Smooth muscle cell (in vitro differentiated cells): Measurements from ENCODE around the gene TMEM132D. TPM values are rescaled to one million over a fixed set of nuclear protein-coding genes. Genes with fewer than 3 reads are reported as not detected.

Source experiments
- DNase-seq: peaks from one replicate; lab custom pipeline; 2025; ENCODE audit not compliant: unreplicated experiment; lab: John Stamatoyannopoulos, UW
- H2AFZ ChIP-seq: fragments of 200-600 bp; sonication (generic); 2 replicates; pipeline ENCODE4 v1.6.0; 2016; ENCODE audit warnings: antibody characterized with exemption, low read depth, mild to moderate bottlenecking
- H3F3A ChIP-seq: fragments of 200-600 bp; sonication (generic); 2 replicates; pipeline ENCODE4 v1.6.0; 2017; ENCODE audit warnings: antibody characterized with exemption, low read depth
- H3K27ac ChIP-seq: fragments of 200-600 bp; sonication (generic); 2 replicates; pipeline ENCODE4 v1.5.1; 2016; ENCODE audit warnings: low read depth, mild to moderate bottlenecking
- H3K27me3 ChIP-seq: fragments of 200-600 bp; sonication (generic); 2 replicates; pipeline ENCODE4 v1.6.1; 2016; ENCODE audit warnings: low read depth, mild to moderate bottlenecking
- H3K36me3 ChIP-seq: fragments of 200-600 bp; sonication (generic); 2 replicates; pipeline ENCODE4 v1.5.1; 2016; ENCODE audit warnings: low read depth
- H3K4me1 ChIP-seq: fragments of 200-600 bp; sonication (generic); 2 replicates; pipeline ENCODE4 v1.5.1; 2016; ENCODE audit warnings: low read depth
- H3K4me2 ChIP-seq: fragments of 200-600 bp; sonication (generic); 2 replicates; pipeline ENCODE4 v1.6.0; 2016; ENCODE audit warnings: mild to moderate bottlenecking
- H3K4me3 ChIP-seq: fragments of 200-600 bp; sonication (generic); 2 replicates; pipeline ENCODE4 v1.5.1; 2016; ENCODE audit warnings: mild to moderate bottlenecking
- H3K79me2 ChIP-seq: fragments of 200-600 bp; sonication (generic); 2 replicates; pipeline ENCODE4 v1.6.0; 2016; ENCODE audit warnings: low read depth, mild to moderate bottlenecking
- H3K9ac ChIP-seq: fragments of 200-600 bp; sonication (generic); 2 replicates; pipeline ENCODE4 v1.6.0; 2016; ENCODE audit warnings: low read depth
- H3K9me3 ChIP-seq: fragments of 200-600 bp; sonication (generic); replicated peaks from 2 replicates; pipeline ENCODE4 v1.5.1; 2016; ENCODE audit warnings: low read depth
- H4K20me1 ChIP-seq: fragments of 200-600 bp; sonication (generic); 2 replicates; pipeline ENCODE4 v1.6.0; 2016; ENCODE audit warnings: low read depth
- WGBS: methylation state at CpG from one replicate; pipeline ENCODE4 v1.1.7; 2016; ENCODE audit warnings: low lambda C conversion rate; 5-methylcytosine and 5-hydroxymethylcytosine counted together
- polyA plus RNA-seq: library from polyadenylated mRNA; unstranded; fragments of >200 nt; fragmentation: Nextera tagmentation; extraction: Ambion mirVana; gene quantifications from 2 replicates; pipeline ENCODE4 v1.2.1, GENCODE V29; 2016
- total RNA-seq: library from RNA; depleted of rRNA; stranded (reverse); fragments of >200 nt; gene quantifications from 2 replicates; pipeline ENCODE4 v1.2.3, GENCODE V29; 2014
- TF ChIP-seq, protein P1 (sequence below): fragments of 200-600 bp; sonication (generic); IDR thresholded peaks from 2 replicates; pipeline ENCODE4 v1.5.1; 2017; ENCODE audit warnings: borderline replicate concordance, mild to moderate bottlenecking, antibody characterized with exemption; ENCODE audit not compliant: insufficient read depth, poor library complexity, severe bottlenecking

TMEM132D gene
- total and polyA plus RNA-seq, 2 experiments from 2014 or later: not detected

DNA sequence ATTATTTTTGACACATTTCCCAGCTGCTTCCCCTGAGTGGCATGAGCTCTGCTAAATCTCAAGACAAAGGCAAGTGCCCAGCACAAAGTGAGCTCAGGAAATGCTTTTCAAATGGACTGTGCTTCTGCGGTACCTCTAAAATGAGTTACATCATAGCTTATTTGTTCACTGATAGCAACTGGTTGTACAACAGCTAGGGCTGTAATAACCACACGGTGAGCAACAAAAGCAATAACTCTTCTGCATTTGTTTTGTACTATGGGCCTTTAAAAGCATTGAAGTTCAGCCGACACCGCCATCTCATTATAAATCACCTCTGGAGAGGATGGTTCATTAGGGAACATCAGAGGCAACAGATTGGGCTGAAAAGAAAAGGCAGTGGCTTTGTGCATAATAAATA is 575.6 kb downstream of the TMEM132D start:
- Histone ChIP-seq H3K4me1 (no peaks in the 10 kb centered on the region), H3K79me2 (no peaks in the 10 kb centered on the region), H3K27me3 (no peaks in the 10 kb centered on the region), H3K9me3 (no peaks in the 10 kb centered on the region), H3K9ac (no peak overlapping the region), H3F3A (no peaks in the 10 kb centered on the region), H2AFZ (no peak overlapping the region), H4K20me1 (no peaks in the 10 kb centered on the region), H3K36me3 (no peaks in the 10 kb centered on the region), H3K4me2 (no peak overlapping the region), H3K27ac (no peak overlapping the region), H3K4me3 (no peak overlapping the region)
- no peak for DNase-seq
- TF ChIP-seq, protein P1, sequence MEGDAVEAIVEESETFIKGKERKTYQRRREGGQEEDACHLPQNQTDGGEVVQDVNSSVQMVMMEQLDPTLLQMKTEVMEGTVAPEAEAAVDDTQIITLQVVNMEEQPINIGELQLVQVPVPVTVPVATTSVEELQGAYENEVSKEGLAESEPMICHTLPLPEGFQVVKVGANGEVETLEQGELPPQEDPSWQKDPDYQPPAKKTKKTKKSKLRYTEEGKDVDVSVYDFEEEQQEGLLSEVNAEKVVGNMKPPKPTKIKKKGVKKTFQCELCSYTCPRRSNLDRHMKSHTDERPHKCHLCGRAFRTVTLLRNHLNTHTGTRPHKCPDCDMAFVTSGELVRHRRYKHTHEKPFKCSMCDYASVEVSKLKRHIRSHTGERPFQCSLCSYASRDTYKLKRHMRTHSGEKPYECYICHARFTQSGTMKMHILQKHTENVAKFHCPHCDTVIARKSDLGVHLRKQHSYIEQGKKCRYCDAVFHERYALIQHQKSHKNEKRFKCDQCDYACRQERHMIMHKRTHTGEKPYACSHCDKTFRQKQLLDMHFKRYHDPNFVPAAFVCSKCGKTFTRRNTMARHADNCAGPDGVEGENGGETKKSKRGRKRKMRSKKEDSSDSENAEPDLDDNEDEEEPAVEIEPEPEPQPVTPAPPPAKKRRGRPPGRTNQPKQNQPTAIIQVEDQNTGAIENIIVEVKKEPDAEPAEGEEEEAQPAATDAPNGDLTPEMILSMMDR: no peak
- 90% methylated on average over 4 of the region's 4 CpGs for WGBS

- TF ChIP-seq, protein P1: no peak
- H3F3A ChIP-seq: no peaks in the 10 kb centered on the region
- H3K4me3 ChIP-seq: no peak overlapping the region
- H3K27me3 ChIP-seq: no peaks in the 10 kb centered on the region
- no peaks in the 10 kb centered on the region for H3K9me3 ChIP-seq
- H3K4me1 ChIP-seq: no peaks in the 10 kb centered on the region
- no peak overlapping the region for H2AFZ ChIP-seq
- WGBS: 92% methylated on average over 2 of the region's 2 CpGs
- H3K4me2 ChIP-seq: no peak overlapping the region
- H4K20me1 ChIP-seq: no peaks in the 10 kb centered on the region
- no peaks in the 10 kb centered on the region for H3K79me2 ChIP-seq
- H3K36me3 ChIP-seq: no peaks in the 10 kb centered on the region
- H3K27ac ChIP-seq: no peak overlapping the region
- DNase-seq: no peak
- no peak overlapping the region for H3K9ac ChIP-seq
Observed at GRCh38 chr12:129325566-129325965, 578.3 kb downstream of the TMEM132D start.

DNA sequence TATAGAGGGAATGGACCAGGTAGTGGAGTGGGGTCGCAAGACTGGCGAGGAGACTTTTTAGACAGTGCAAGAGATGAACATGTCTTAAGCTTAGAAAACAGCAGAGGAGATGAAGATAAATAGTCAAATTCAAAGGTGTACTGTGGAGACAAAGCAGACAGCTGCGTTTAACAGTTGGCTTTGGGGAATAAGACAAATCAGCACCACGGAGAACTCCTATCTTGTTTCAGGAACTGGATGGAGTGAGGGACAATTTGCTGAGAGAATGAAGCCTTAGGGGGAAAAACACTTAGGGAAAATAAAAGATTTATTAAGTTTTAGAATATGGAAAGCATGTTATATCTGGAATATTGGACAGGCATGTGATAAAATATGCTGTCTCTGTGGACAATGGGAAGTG is 591.8 kb downstream of the TMEM132D start:
- Histone ChIP-seq H3K9me3 (no peaks in the 10 kb centered on the region), H3F3A (no peaks in the 10 kb centered on the region), H3K4me1 (no peaks in the 10 kb centered on the region), H3K4me3 (no peak overlapping the region), H3K27me3 (no peaks in the 10 kb centered on the region), H3K36me3 (no peaks in the 10 kb centered on the region), H4K20me1 (no peaks in the 10 kb centered on the region), H3K4me2 (no peak overlapping the region), H3K27ac (no peak overlapping the region), H2AFZ (no peak overlapping the region), H3K79me2 (no peaks in the 10 kb centered on the region), H3K9ac (no peak overlapping the region)
- WGBS: 71% methylated on average over 4 of the region's 4 CpGs
- TF ChIP-seq, protein P1: no peak
- DNase-seq: no peak

DNA sequence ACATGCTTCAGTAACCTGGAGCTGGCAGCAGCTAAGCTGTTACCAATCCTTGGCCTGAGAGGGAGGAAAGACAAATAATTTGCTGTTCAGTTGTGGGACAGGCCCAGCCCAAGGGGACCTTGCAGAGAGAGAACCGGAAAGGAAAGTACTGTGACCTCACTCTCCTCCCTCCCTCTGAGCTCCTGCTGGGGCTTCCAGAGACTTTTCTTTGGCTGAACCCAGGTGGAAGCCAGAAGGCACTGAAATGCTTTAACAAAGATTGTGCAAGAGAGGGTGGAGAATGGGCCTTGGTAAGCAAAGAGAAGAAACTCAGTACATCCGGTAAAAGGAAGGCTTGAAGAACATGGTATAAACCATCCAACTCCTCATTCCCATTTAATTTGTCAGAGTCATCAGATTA is 593.5 kb downstream of the TMEM132D start:
- Histone ChIP-seq H4K20me1 (no peaks in the 10 kb centered on the region), H3K27ac (no peak overlapping the region), H3K4me3 (no peak overlapping the region), H3K4me2 (no peak overlapping the region), H3K4me1 (no peaks in the 10 kb centered on the region), H2AFZ (no peak overlapping the region), H3K79me2 (no peaks in the 10 kb centered on the region), H3K9ac (no peak overlapping the region), H3K27me3 (no peaks in the 10 kb centered on the region), H3K9me3 (no peaks in the 10 kb centered on the region), H3K36me3 (no peaks in the 10 kb centered on the region), H3F3A (no peaks in the 10 kb centered on the region)
- 83% methylated on average over 2 of the region's 2 CpGs for WGBS
- no peak for DNase-seq
- TF ChIP-seq, protein P1: no peak
